Fibroblast of skin of left biceps (primary cell): ENCODE measurements around the gene FAM149B1.
"Not testable (repeated sequence)": the region's sequence is repeated elsewhere in the genome, so short reads cannot be mapped to it uniquely, and the experiment has no call there.

Source experiments
- DNase-seq, 2 experiments: peaks; one replicate each; pipeline ENCODE4 v3.0.0-alpha.2; 2013; ENCODE audit warnings: low read depth in 2 of 2

The FAM149B1 gene

GRCh38 chr10:73167783-73168464, at the start of gene FAM149B1, which contains the start of gene ECD:
Gene FAM149B1, plus strand, starts transcription at chr10:73168119. Its CDS starts 221 bp downstream, at chr10:73168340.
Gene ECD, minus strand, starts transcription at chr10:73168008. Its CDS starts 4,071 bp downstream, at chr10:73163937.
- DNase-seq = peak; percentile 73

- DNase-seq = no peak
These were observed 48.5 kb upstream of the FAM149B1 start for GRCh38 chr10:73119457-73119856.

GRCh38 chr10:73119952-73120351, 48.0 kb upstream of the FAM149B1 start:
- no peak for DNase-seq

- DNase-seq = no peak
These were observed 41.6 kb upstream of the FAM149B1 start for GRCh38 chr10:73126343-73126742.

GRCh38 chr10:73131301-73131700, 36.6 kb upstream of the FAM149B1 start:
- DNase-seq = no peak

- no peak for DNase-seq
These were observed 35.8 kb upstream of the FAM149B1 start for GRCh38 chr10:73131913-73132686.

GRCh38 chr10:73134727-73135126, 33.2 kb upstream of the FAM149B1 start:
- no peak for DNase-seq

- no peak for DNase-seq
These were observed 31.3 kb upstream of the FAM149B1 start for GRCh38 chr10:73136627-73137026.

GRCh38 chr10:73139251-73139650, 28.7 kb upstream of the FAM149B1 start:
- no peak for DNase-seq

GRCh38 chr10:73141603-73142002, 26.3 kb upstream of the FAM149B1 start:
- DNase-seq = no peak

- DNase-seq = not testable (repeated sequence)
These were observed 17.1 kb upstream of the FAM149B1 start for GRCh38 chr10:73150633-73151413.

- DNase-seq = no peak
These were observed 15.9 kb upstream of the FAM149B1 start for GRCh38 chr10:73152009-73152408.

GRCh38 chr10:73156054-73156453, 11.9 kb upstream of the FAM149B1 start:
- no peak for DNase-seq

GRCh38 chr10:73159038-73159648, 8.8 kb upstream of the FAM149B1 start:
- no peak for DNase-seq

- DNase-seq = no peak
These were observed 6.8 kb upstream of the FAM149B1 start for GRCh38 chr10:73161079-73161478.

GRCh38 chr10:73161662-73162061, 6.3 kb upstream of the FAM149B1 start:
- DNase-seq = no peak

GRCh38 chr10:73163096-73163495, 4.8 kb upstream of the FAM149B1 start:
- DNase-seq = no peak

GRCh38 chr10:73166972-73167371, 947 bp upstream of the FAM149B1 start:
- DNase-seq = no peak

GRCh38 chr10:73167458-73167782, 499 bp upstream of the FAM149B1 start:
- no peak for DNase-seq

GRCh38 chr10:73168465-73168803, 515 bp downstream of the FAM149B1 start:
- DNase-seq = no peak

- no peak for DNase-seq
These were observed 1.4 kb downstream of the FAM149B1 start for GRCh38 chr10:73169320-73169719.

- no peak for DNase-seq
These were observed 4.9 kb downstream of the FAM149B1 start for GRCh38 chr10:73172867-73173266.
